HG02588 (cell line): Measurements from ENCODE around the gene UROD.

Experiments
- ATAC-seq: cut with Tn5 transposase; IDR thresholded peaks from one replicate; pipeline ENCODE4 v1.9.1; 2021; ENCODE audit warnings: mild to moderate bottlenecking, moderate library complexity; ENCODE audit not compliant: unreplicated experiment

Gene UROD

DNA sequence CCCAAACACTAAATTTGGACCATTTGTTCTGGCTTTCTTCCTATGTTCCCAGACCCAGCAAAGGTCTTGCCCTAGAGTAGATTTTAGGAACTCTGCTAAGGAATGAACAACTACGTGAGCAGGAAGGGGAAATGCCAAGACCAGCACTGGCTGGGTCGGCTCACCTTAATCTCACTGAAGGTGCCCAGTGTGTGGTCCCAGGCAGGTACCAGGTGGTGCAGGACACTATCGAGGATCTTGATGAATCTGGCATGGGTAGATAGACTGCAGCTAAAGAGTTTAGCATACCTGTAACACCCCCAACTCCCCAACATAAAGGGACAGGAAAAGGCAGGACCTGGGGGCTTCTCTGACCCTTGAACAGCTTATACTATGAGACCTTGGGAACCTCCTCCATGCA lies 4.0 kb upstream of the UROD start:
- ATAC-seq, result no peak

DNA sequence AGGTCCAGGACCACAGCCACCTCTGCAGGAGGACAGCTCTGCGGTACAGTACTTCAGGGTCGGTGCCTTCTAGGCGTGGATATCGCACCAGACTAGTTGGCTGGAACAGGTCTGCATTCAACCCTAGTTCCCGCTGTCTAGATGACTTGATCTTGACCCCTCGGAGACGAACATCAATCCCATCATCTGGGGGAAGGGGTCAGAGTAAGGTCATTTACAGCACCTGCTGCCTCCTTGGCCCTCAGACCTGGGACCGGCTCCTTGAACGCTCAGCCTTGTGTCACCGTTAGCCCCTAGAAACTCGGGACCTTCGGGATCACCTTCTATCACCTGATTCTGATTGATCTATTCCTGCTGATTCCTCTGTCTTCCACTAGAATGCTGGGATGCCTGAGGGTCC lies 3.5 kb upstream of the UROD start:
- ATAC-seq, result no peak

DNA sequence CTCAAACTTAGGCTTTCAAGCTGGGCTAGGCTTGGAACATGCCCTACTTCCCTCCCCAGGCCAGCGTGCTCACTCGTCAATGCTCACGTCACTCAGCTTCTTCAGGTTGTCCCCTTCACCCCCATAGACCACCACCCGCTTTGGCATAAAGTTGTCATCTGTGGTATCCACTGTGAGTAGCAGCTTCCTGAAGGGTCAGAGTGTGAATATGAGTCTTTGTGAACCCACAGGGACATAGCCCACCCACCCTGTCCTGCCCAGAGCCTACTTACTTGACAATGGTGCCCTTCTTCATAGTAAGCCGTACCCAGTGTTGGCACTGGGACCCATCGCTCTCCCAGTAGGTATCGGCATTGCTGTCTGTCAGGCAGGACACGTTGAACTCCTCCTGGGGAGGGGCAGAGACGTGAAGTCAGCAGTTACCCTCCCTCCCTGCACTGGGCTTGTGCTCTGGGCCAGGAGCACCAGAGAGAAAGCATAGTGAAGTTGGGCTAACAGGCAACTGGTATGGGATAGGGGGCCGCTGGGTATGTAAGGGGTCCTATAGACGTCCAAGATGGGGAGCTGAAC lies 2.7 kb upstream of the UROD start:
- no peak for ATAC-seq

DNA sequence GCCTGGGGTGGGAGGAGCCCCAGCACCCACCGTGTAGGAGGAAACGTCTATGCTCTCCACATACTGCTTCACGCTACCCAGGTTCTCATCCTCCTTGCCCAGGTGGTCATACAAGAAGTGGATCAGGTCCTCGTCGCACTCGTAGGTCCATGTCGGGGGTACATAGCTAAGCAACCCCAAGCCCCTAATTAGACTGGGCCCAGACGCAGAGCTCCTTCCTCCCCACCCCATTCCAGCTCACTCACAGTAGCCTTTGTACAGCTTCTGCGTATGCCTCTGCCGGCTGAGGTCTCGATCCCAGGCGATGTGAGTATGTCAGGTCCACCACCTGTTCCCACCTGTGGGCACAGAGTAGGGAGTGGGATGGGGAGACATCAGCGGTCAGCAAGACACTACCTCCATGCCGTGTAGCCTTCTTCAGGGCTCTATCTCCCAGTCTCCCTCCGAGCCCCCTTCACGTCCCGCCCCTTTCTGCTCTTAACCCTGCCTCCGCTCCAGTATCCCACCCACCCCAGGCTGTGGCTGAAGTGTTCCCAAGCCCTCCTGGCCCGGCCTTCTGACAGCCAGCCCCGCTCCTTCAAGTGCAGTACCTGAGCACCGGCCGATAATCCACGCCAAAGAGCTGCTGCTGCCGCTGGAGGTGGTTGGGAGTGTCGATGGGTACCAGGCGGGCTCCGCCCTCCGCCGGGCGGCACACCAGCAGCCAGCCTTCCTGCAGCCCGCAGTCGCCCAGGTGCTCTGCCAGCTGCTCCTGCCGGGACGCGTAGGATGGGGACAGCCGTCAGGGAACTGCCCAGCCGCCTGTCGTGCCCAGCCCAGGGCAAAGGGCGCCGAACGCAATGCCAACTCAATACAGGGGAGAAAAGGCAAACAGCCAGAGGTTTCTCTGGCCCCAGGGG lies 1.8 kb upstream of the UROD start:
- ATAC-seq, result no peak

DNA sequence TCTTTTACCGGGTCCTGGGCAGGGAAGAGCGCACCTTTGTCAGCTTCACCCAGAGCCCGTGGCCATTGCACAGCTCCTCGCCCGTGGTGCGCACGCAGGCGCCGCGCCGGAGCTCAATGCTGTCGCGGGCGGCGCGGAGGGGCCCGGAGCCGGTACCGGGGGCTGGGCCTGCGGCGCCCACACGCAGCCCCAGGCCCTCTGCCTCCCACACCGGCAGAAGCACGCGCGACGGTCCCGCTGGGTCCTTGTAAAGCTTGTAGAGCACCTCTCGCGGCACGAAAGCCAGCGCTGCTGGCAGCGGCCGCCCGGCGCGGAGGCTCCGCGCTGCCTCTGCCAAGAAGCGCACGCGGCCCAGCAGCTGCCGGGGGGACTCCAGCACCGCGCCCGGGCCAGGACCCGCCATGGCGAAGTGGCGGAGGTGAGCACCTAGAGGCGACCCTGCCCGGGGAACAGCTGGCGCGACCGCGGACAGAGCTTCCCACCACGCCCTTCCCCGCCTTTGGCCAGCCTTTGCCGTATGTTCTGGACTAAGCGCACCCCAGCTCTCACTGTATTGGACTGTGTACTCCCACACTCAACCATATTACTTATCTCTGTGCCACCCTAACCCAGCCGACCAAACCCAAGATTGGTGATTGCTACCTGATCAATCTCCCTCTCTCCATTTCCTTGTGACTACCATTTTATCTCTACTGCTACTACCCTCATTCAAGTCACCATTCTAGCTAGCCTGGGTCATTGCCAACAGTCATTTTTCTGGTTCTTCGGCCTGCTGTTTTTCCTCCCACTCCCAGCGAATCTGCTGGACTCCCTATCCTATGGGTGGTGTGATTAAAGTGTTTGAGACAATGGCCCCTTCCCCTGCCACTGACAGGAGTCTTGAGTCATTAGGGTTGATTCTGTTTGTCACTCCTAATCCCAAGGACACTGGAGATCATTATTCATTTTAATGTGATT lies 921 bp upstream of the UROD start, which contains the start of gene HECTD3:
HECTD3 (minus strand) TSS at position 470 of the 957 bp plus-strand sequence; CDS start at position 403, 67 bp downstream.
- peak; percentile 56 for ATAC-seq

DNA sequence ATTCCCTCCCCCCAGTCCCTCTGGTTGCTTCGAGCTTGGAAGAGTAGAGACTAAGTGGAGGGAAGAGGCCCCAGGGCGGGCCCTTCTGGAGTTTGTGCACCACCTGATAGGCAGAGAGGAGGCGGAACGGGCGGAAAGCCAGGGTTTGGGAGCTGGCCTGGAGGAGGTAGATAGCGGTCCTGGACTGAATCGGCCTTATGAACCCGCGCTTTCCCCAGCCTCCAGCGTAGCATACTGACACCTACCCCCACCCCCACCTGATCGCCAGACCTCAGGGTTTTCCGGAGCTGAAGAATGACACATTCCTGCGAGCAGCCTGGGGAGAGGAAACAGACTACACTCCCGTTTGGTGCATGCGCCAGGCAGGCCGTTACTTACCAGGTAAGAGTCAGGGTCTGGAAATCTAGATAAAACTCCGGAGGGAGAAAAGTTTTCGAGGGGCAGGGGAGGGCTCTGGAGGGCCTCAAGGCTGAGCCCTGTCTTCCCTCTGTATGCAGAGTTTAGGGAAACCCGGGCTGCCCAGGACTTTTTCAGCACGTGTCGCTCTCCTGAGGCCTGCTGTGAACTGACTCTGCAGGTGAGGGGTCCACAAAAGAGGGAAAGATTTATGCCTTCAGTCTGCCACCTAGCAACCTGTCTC lies 705 bp downstream of the UROD start:
- ATAC-seq, result no peak

DNA sequence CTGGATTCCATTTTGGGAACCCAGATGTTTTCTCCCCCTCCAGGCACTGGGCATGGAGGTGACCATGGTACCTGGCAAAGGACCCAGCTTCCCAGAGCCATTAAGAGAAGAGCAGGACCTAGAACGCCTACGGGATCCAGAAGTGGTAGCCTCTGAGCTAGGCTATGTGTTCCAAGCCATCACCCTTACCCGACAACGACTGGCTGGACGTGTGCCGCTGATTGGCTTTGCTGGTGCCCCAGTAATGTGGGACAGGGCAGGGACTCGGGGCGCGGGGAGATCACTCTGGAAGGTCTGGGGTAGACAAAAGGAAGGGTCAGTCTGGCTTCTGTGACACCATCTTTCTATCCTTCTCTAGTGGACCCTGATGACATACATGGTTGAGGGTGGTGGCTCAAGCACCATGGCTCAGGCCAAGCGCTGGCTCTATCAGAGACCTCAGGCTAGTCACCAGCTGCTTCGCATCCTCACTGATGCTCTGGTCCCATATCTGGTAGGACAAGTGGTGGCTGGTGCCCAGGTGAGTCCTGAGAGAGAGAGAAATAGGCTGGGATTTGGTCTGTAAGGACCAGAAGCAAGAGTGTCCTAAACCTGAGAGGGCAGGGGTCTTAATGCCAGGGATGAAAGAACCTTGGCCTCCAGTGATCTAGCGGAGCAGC lies 1.6 kb downstream of the UROD start:
- no peak for ATAC-seq

DNA sequence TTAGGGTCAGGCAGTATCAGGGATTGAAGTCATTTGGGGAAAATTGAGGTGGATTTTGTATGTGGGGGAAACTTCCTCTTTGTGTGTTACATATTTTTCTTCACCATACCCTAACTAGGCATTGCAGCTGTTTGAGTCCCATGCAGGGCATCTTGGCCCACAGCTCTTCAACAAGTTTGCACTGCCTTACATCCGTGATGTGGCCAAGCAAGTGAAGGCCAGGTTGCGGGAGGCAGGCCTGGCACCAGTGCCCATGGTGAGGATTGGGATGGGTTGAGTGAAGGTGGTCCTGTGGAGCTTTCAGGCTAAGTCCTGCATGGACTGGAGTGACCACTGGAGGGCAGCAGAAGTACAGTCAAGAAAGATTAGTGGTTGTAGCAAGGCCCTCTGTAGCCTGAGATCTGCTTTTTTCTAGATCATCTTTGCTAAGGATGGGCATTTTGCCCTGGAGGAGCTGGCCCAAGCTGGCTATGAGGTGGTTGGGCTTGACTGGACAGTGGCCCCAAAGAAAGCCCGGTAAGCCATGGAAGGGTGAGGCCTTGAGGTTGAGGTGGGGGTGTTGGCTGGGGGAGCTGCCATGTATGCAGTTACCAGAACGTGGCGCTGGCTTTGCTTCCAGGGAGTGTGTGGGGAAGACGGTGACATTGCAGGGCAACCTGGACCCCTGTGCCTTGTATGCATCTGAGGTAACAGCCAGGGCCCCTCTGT lies 2.4 kb downstream of the UROD start:
- no peak for ATAC-seq

DNA sequence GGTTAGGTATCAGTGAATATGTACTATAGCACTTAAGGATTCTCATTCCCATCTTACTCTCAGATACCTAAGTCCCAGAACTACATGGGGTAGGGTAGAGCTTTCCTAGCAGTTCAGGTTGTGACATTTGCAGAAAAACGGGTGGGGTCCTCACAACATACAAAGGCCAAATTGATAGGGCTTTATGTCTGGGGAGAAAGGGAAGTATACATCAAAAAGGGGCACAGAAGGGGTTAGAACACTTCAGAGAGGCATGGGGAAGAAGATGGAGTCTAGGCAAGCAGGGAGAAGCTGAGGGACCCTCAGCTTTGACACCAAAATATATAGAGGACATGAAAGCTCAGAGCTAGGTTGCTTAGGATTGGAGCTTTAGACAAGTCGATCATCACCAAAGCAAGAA lies 3.6 kb downstream of the UROD start:
- ATAC-seq, result no peak

DNA sequence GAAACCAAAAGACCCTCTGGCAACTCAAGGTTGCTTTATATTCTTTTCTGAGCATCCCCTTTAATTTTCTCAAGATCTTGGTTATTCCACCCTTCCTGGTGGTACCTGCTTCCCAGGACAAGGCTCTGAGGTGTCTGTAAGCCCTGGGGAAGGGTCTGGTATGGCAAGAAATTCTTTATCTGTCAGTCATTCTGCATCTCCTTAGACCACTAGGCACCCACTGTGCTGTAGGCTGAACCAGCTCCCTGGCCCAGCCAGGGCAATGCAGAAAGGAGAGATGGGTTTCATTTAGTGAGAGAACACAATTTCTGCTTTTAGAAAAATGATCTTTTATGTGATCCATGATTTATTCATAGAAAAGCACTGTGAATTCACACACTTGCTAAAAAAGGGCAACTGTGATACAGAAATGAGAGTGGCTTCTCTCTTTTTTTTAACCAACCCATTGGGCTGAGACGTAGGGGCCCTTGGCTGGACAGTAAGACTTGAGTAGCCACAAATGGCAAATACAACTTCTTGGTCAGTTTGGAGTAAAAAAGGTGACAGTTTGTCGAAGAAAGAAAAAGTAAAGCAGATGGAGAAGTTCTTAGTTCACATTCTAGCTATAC lies 4.1 kb downstream of the UROD start:
- no peak for ATAC-seq

DNA sequence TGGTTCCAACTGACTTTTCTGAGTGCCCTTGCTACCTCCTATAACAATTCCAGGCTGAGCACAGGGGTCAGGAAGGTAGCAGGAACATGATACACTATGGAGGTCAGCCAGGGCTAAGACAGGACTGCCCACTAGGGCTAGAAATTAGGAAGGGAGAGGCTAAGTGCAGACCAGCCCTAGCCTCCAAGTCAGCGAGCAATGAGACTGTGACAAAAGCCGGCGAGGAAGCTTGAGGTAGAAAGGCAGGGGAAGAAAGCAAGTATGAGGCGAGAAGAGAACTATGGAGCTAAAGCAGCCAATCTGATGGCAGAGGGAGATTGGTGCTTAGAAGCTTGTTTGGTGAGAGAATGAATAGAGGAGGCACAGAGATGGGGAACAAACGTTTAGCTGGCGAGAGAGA lies 4.7 kb downstream of the UROD start:
- ATAC-seq, result no peak

DNA sequence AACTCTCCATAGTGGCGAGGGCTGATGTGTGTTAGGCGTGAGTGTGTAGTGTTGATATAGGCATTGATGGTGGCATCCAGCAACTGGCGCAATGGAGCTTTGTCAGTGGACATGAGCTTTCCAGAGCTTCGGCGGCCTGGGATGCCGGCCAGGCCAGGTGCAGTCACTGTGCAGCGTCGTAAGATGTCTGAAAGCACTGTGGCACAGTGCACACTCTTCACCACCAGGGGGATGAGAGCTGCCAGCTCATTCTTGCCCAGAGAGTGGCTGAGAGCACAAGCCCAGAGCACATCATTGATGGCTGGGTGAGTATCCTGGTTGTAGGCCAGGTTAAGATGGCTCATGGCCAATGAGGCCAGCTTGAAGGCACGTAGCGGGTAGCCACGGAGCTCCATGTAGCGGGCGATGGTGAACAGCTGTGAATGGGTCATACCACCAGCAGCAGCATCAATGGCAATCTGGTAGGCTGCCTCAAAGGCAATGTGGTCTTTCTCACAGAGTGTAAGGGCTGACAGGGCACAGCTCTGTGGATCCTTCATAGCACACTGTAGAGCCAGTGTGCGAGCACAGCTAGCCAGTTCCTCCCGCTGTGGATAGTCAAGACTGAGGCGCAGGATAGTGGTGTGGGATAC lies 6.7 kb downstream of the UROD start:
- ATAC-seq, result peak; percentile 49

DNA sequence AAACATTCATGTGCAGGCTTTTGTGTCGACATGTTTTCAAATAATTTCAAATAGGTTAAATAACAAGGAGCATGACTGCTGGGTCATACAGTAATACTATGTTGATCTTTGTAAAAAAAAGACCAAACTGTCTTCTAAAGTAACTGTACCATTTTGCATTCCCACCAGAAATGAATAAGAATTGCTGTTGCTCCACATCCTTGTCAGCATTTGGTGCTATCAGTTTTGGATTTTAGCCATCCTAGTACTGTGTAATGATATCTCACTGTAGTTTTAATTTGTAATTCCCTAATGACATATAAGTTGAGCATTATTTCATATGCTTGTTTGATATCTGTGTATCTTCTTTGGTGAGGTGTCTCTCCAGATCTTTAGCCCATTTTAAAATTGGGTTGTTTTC lies 11.6 kb downstream of the UROD start:
- ATAC-seq, result no peak

DNA sequence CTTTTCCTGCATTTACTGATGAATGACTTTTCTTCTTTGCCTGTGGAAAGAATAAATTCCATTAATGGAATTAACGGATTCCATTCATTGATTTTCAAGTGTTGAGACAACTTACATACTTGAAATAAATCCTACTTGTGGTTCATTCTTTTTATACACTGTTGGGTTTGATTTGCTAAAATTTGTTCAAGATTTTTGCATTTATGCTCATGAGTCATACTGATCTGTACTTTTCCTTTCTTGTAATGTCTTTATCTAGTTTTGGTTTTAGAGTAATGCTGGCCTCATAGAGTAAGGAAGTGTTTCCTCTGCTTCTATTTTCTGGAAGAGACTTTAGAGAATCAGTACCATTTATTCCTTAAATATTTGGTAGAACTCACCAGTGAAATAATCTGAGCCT lies 14.4 kb downstream of the UROD start:
- no peak for ATAC-seq

DNA sequence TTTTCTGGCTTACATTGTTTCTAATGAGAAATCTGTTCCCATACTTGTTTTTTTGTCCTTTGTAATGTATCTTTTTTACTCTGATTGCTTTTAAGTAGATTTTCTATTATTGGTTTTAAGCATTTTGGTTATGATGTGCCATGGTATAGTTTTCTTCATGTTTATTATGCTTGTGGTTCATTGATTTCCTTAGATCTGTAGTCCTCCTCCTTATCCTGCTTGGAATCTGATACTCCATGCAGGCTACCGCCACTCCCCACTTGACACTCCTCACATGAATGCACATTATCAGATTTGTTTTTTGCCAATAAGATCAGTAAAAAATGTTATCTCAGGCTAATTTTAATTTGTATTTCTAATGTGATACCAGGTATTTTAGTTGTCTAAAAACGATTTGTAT lies 20.8 kb downstream of the UROD start:
- no peak for ATAC-seq

DNA sequence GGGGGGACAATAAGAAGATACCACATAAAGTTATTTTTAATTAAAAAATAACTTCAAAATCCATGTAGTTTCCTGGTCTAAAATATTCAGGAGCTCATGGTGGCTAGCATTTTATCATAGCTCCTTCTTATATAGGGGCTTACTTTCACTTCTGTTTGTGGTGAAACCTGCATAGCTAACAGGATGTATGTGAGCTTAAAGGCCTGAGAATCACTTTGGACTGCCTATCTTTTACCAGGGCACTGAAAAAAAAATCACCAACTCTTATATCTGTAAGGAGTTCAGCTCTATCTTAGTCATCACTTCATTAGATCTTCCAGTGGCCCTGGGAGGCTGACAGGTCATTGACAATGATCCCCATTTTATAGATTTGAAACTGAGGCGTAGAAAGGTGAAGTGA lies 21.3 kb downstream of the UROD start:
- no peak for ATAC-seq

DNA sequence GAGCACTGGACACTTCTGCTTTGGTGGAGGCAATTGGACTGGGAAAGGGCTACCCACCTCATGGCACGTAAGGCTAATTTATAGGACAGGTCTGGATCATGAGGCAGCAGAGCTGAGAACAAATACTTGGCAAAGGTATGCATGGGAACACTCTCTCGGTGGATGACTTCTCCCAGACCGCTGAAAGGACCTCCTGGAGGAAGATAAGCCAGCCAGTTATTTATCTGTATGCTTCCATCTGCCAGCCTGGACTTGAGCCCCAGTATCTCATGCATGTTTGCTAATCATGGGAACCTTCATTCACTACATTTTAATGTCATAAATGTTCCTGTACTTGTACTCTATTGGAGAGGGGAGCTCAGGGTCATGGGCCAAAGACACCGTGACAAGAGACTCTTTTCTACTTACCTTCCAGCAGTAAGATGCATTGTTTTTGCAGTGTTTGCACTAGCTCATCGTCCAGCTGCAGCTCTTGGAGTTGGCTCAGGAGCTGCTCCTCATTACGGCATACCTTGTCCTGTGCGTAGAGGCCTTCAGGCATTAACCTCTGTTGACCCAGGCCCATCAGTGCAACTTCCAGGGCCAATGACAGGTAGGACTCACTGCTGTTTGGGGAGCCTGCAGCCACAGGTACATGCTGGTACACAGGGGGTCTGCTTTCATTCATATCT lies 23.7 kb downstream of the UROD start:
- ATAC-seq, result no peak

DNA sequence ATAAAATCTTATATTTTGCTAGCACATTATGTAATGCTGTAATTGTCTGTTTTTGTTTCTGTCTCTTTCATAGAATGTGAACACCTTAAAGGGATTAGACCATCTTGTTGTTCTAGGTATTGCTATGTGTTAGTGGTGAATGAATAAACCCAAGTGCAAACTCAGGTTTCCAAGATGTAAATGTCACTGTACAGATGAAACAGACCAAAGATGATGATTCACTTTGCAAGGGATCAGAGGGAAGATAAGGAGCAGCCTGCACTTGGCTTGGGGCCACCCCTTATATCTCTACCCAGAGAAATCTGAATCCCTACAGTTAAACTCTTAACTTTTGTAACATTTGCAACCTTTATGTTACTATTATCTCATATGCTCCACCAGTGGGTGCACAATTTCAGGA lies 25.4 kb downstream of the UROD start:
- ATAC-seq, result no peak
